ENCODE measurements around the gene HSD11B1. TPM values are rescaled to one million over a fixed set of nuclear protein-coding genes. Genes with fewer than 3 reads are reported as not detected.
"Not testable (repeated sequence)": the region's sequence is repeated elsewhere in the genome, so short reads cannot be mapped to it uniquely, and the experiment has no call there.

Gene HSD11B1
- total RNA-seq, 1 donor from 2014 or later, result 83.7 TPM

DNA sequence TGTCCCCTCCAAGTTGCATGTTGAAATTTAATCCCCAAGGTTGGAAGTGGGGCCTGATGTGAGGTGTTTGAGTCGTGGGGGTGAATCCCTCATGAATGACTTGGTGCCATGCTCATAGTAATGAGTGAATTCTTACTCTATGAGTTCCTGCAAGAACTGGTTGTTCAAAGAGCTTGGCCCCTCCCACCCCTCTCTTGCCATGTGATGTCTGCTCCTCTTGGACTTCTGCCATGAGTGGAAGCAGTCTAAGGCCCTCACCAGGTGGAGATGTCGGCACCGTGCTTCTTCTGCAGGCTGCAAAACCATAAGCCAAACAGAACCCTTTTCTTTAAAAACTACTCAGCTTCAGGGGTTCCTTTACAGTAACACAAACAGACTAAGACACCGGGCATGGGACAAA, 15.2 kb upstream of the HSD11B1 start:
- no peak for DNase-seq (ENCODE audit: low spot score)

DNA sequence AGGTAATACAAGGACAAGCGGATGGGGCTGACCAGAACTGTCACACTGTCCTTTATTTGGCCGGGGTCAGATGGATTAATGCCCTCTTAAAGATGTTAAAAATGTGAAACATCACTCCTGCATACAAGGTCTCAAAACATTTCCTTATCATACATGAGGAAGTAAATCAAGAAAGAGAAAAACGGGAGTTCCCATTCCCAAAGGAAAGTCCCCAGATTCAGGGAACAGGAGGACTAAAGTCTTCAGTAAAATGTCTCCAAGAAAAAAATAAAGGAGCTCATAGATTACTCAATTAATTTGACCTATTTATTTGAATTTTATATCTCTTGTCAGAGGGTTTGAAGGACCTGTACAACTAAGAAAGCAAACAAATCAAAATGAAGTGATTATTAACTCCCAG, 13.4 kb upstream of the HSD11B1 start:
- no peak for DNase-seq (ENCODE audit: low spot score)

DNA sequence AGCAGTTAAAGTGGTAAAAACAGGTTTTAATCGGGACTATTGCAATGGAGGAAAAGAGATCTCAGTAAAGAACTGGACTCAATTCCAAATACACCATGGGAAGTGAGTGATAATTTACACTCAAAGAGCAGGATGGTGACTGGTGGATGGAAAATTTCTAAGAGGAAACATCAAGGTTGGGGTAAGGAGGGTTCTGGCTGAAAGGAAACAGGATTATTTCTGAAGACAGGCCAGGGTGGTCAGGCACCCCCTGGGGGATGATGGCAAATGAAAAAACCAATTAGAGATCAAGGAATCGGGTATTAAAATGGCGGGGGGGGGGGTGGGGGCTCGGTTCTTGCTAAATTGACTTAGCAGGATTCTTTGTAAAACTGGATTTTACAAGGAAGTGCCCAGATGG, 12.3 kb upstream of the HSD11B1 start:
- no peak for DNase-seq (ENCODE audit: low spot score)

DNA sequence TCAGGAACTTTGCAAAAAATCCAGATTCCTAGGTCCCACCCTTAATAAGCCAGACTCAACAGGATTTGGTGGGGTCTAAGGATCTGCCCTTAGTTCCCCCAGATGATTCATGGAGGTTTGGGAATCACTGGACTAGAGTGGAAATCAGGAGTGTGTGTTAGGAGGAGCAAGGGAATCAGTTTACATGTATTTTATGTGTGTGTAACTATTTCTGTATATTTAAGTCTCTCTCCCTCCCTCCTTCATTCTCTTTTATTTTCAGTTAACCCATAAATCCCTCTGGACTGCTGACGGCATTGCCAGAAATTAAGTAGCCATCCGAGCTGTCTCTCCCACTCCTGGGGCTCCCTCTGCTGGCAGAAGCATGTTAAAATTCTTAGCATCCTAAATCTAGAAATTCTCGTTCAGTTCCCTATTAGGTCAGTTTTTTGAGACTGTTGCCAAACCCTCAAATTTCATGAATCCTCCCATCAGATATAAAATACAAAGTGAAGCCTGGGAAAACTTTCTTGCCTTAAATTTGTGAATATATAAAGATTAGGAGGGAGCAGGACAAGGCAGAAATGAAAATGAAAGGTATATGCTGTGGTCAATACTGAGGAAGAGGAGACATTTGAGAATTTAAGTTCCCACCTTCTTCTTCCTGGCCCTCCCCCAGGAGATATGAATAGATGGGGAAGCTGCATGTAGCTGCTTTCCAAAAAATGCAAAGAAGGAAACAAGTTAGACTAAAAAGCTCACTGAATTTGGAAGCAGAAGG, 11.7 kb upstream of the HSD11B1 start:
- no peak for DNase-seq (ENCODE audit: low spot score)

DNA sequence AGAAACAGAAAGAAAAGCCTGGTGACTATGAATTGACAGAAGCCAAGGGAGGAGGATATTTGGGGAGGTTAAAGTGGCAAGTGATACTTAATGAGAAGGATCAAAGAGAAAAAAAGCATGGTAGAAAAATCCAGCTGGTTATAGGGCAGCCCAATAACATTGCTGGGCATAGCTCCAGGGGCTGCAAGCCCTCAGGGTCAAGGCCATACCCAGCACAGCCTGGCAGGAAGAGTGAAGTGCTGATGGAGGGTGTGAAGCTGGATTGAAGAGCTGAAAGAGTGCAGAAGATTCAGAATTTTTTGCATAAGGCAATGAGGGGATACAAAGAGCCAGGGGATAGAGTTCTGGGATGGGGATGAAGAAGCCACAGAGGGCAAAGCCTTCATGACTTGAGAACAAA, 8.0 kb upstream of the HSD11B1 start:
- DNase-seq (ENCODE audit: low spot score), result no peak

DNA sequence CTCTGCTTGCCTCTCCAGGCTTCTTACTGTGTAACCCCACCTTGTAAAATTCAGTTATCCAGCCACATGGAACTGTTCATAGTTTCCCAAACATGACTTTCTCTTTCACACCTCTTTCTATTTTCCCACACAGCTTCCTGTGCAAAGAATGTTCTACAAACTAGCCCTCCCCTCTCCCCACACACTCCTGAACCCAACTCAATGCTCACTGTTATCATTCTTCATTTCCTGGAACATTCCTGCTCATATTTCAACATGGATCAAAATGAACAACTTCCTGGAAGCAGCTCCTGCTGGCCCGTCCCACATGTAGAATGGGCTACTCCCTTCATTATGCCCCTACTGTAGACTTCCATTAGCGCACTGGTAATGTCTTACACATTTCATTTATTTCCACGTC, 7.5 kb upstream of the HSD11B1 start:
- DNase-seq (ENCODE audit: low spot score), result no peak

DNA sequence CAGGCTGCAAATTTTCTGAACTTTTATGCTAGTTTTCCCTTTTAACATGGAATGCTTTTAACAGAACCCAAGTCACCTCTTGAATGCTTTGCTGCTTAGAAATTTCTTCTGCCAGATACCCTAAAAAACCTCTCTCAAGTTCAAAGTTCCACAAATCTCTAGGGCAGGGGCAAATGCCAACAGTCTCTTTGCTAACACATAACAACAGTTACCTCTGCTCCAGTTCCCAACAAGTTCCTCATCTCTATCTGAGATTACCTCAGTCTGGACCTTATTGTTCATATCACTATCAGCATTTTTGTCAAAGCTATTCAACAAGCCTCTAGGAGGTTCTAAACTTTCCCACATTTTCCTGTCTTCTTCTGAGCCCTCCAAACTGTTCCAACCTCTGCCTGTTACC, 4.0 kb upstream of the HSD11B1 start:
- DNase-seq (ENCODE audit: low spot score), result not testable (repeated sequence)

DNA sequence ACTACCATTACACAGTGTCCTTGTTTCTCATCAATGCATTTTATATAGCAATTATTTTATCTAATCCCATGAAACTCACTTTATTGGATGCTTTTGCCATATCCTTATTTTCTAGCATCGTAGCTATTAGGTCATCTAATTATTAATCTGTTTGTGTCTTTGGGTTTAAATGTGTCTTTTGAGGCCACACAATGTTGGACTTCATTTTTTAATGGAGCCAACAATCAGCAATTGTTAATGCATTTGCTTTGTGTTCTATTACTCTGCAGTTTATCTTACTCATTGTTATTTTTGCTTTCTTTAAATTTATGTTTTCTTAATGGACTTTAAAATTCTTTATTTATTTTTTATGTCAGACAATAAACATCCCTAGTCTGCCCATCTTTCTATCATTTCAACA, 1.8 kb upstream of the HSD11B1 start:
- no peak for DNase-seq (ENCODE audit: low spot score)

DNA sequence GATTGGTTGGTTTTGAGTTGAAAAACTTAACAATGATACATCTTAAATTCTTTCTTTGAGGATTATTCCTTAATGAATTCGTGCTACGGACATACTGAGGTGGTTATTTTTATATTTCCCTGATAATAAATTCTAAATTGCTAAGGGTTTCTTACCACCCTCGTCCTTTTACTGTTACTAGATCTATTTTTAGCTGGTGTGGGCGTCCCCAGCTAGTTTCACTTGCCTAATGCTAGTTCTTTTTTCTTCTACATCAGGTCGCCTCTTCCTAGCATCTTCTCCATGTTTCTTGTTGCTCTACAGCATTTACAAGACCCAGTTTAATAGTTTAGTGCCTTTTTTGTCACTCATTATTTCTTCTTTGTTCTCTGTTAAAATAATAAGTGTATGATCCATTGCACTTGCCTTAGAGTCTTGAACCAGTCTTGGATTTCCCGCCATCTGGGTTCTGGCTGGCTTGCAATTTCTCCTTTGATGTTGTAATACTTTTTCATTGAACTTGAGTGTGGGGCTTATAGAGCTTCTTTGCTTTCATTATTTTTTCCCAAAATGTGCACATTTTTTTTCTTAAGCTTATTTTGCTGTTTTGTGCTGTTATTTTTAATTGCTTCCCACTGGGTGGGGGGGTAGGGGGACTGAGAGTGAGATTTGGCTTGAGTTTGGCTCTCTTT, 677 bp upstream of the HSD11B1 start:
- DNase-seq (ENCODE audit: low spot score), result no peak

DNA sequence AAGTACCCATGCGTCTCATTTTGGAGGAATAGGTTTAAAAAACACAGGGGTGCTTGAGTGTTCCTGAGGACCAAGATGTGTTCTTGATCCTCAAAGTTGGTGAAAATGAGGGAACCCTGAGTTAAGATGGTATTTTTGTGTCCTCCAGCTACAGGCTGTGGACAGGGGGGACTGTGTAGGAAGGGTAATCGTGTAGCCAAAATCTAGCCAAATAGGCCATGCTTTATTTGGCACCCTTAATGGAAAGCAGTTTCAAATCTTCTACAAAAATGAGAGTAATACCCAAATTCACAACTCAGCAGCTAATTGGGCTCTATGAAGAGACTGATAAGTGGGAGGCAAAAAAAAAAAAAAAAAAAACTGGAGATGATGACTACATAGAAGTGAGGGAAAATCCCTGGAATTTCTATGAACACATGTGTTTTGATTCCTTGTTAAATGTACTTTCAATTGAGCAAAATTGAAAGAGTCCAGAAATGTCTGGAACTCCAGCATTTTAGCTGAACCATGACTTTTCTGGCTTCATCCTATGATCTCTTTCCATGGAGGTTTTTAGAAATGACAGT, 470 bp downstream of the HSD11B1 start:
- no peak for DNase-seq (ENCODE audit: low spot score)

DNA sequence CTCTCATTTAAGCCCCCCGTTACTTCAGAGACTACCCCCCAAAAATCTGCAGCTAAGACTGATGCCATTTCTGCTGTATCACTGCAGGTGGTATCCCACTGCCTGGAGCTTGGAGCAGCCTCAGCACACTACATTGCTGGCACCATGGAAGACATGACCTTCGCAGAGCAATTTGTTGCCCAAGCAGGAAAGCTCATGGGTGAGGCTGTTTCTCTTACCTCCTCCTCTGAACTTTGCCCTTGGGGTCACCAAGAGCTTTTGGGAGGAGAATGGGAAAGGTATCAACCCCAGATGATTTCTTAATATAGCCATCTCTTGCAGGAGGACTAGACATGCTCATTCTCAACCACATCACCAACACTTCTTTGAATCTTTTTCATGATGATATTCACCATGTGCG, 2.0 kb downstream of the HSD11B1 start:
- no peak for DNase-seq (ENCODE audit: low spot score)

DNA sequence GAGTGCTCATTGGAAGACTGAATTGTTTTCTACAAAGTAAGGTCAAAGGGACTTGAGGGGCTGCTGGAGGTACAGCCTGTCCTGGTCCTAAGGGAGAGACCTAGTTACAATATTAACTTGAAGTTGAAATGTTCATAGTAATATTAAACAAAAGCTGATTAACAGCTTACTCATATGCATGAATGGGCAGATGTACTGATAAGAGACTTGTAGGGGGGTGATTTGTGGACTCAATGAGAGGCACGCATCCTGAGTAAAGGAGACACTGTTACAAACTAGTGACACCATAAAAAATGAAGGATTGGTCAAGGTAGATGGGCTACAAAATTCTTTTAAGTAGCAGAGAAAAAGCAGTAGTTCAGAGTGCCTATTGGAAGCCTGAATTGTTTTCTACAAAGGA, 2.7 kb downstream of the HSD11B1 start:
- DNase-seq (ENCODE audit: low spot score), result no peak

DNA sequence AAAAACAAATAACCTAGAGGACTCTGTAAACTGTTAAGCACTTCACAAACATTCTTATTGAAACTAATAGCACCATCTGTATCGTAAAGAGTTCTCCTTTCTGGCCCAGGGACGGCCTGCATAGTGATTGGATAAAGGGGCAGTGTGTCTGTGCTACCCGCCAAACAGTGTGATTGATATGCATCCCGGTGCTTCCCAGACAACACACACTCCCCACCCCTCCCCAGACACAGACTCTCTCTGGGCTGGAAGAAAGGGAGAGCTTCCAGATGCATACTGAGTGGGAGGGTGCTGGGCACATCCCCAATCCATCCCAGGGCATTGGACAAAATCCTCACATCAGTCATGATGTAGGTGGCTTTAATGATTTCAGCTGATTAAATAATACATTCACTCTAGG, 3.7 kb downstream of the HSD11B1 start:
- no peak for DNase-seq (ENCODE audit: low spot score)

DNA sequence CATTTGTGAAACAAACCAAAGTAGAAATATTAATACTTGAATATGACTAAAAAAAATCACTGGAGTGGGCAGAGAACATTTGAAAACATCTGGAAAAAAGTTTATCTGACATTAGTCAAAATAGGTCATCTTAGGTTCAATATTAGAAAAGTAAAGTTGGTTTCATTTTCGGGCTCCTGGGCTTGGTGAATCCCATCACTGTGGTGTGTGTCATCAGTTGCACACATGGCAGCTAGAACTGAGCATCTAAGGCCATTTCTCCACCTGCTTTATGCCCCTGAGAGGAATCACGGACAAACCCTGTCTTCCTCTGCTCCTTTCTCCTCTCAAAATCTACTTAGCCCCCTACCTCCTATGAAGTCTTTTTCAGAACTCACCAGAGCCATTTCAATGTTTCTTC, 5.4 kb downstream of the HSD11B1 start:
- no peak for DNase-seq (ENCODE audit: low spot score)

DNA sequence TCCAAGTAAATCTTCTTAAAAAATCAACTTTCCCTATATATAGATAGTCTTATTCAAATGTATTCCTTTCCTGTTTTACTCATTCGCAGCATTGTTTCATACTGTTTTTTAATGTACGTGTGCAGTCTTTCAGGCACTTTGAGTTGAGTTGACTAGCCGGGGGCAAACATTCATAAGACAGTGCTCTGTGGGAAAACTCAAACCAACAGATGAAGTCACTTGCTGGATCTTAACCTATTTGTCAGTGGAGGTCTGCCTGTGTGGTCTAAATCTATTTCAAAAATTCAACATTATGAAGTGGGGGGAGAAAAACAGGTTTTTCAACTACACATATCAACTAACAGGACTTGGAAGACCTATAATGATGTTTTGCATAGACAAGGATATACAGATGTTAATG, 6.2 kb downstream of the HSD11B1 start:
- DNase-seq (ENCODE audit: low spot score), result no peak

DNA sequence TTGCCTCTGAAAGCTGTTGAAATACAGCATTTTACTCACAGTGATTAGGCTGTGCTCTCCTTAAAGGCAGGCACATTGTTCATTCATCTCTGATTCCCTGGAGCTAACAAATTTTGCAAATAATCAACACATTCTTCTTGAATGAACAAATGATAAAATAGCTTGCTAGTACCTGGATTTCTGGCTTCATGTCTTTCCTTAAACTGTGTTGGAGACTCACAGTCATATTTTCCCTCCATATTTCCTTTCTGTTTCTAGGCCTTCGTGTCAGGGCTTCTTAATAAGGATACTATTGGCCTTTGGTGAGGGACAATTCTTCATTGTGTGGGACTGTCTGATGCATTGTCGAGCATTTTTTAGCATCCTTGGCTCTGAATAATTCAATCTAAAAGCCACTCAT, 9.7 kb downstream of the HSD11B1 start:
- no peak for DNase-seq (ENCODE audit: low spot score)

DNA sequence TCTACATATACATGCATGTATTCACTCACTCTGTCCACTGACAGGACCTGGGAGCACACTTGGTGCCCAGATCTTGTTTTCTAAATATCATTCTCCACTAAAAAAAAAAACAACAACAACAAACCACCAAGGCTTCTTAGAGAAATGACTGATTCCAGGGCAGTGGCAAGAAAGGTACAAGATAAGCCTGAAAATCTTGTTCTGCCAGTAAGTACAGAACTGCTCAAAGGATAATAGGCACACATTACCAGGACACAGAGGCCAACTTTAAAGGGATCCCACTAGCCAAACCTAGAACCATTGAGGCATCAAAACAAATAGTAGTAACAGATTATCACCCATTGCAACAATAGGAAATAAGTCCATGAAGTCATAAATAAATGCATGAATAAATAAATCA, 10.7 kb downstream of the HSD11B1 start:
- DNase-seq (ENCODE audit: low spot score), result no peak

DNA sequence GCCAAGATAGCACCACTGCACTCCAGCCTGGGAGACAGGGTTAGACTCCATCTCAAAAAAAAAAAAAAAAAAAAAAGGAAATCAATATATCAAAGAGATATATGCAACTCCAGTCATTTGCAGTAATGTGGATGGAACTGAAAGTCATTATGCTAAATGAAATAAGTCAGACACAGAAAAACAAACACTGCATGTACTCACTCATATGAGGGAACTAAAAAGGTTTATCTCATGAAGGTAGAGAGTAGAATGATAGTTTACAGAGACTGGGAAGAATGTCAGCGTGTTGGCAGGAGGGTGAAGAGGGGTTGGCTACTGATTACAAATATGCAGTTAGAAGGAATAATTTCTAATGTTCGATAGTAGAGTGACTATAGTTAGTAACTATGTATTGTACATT, 13.2 kb downstream of the HSD11B1 start:
- DNase-seq (ENCODE audit: low spot score), result no peak

DNA sequence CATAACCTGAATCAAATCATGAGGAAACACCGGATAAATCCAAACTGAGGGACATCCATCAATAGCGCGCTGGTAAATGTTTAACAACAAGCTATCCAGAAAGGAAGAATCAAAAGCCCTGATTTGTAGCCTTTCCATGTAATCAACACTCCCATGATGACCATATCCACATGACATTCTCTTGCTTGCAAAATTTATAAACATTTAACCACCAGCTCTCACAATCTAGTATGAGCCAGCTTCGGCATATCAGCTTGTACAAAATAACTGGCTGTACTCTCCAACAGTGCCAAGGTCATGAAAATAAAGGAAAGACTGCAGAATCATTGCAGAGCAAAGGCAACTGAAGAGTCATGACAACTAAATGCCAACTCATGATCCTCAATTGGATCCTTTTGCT, 15.7 kb downstream of the HSD11B1 start:
- DNase-seq (ENCODE audit: low spot score), result no peak

DNA sequence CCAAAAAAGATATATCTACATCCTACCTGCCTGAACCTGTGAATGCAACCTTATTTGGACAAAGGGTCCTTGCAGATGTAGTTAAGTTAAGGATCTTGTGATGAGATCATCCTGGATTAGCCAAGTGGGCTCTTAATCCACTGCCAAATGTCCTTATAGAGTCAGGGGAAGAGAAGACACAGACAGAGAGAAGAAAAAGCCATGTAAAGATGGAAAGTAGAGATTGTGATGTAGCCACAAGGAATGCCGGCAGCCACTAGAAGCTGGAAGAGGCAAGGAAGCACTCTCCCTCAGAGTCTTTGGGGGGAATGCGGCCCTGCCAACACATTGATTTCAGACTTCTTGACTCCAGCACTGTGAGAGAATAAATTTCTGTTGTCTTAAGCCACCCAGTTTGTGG, 16.2 kb downstream of the HSD11B1 start:
- DNase-seq (ENCODE audit: low spot score), result no peak

DNA sequence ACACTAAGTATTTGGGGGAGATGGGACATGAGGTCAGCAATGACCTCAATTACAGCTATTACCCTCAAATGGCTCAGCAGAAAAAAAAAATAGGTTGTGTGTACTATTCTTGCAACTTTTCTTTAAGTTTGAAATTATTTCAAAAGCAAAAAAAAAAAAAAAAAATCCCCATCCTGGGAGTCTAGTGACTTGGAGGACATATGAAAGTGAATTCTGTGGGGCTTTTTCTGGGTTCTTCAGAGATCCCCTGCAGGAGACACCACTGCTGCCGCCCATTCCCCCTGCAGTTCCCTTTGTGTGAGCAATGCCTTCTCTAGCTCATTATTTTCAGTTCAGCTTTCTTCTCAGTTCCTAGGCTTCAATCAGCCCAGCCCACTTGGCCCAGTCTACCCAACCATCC, 16.7 kb downstream of the HSD11B1 start:
- no peak for DNase-seq (ENCODE audit: low spot score)

DNA sequence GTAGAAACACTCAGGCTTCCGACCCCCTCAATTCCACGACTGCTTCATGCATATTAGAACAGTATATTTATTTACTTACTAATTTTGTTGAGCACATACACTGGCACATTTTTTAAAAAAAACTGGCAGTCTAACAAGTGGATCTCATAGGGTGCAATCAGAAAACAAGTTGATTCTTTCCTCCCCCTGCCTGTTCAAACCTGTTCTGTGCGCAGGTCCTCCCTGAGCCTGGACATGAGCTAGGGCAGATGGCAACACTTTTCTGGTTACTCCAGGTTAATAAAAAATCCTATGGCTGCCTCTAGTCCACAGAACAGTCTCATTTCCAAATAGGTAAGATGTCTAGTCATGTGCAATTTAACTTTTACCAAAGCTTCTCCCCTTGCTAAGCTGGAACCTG, 18.6 kb downstream of the HSD11B1 start:
- no peak for DNase-seq (ENCODE audit: low spot score)

Measured in mesenteric fat pad (tissue), 1 donor.